ENCODE measurements around the gene WDR62. TPM values are rescaled to one million over a fixed set of nuclear protein-coding genes. Genes with fewer than 3 reads are reported as not detected.
"Not testable (repeated sequence)": the region's sequence is repeated elsewhere in the genome, so short reads cannot be mapped to it uniquely, and the experiment has no call there.

WDR62 gene
- total RNA-seq, 1 donor from 2014 or later: 2.4 TPM

DNA sequence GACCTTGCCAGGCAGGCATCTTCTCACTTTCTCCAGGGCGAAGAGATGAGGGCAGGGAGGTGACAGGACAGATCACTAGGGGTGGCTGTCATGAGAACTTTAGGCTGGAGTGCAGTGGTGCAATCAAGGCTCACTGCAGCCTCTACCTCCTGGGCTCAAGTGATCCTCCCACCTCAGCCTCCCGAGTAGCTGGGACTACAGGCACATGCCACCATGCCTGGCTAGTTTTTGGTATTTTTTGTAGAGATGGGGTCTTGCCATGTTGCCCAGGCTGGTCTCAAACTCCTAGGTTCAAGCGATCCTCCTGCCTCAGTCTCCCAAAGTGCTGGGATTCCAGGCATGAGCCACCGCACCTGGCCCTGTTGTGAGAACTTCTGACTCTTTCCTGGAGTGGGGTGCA is 80.2 kb downstream of the WDR62 start:
- H3K27ac Mint-ChIP-seq (ENCODE audit: unreplicated experiment); H4K20me1 ChIP-seq (ENCODE audit: insufficient read depth, low read length); H3K27me3 ChIP-seq (ENCODE audit: insufficient read depth, low read length); H3K4me3 Mint-ChIP-seq (ENCODE audit: unreplicated experiment); H3K27ac ChIP-seq (ENCODE audit: low read depth, low read length); FAIRE-seq; DNase-seq (ENCODE audit: low read depth); H3K9me3 ChIP-seq (ENCODE audit: insufficient read depth, low read depth, low read length); H3K36me3 ChIP-seq (ENCODE audit: insufficient read depth, low read length); H2AFZ ChIP-seq (ENCODE audit: low read depth, low read length); H3K36me3 Mint-ChIP-seq (ENCODE audit: low read depth, unreplicated experiment); H3K9ac ChIP-seq (ENCODE audit: low read length); H3K4me1 Mint-ChIP-seq (ENCODE audit: low read depth, unreplicated experiment); H3K4me3 ChIP-seq (ENCODE audit: insufficient read depth, low read depth, low read length); H3K4me2 ChIP-seq (ENCODE audit: low read length); H3K9me3 Mint-ChIP-seq (ENCODE audit: unreplicated experiment); H3K79me2 ChIP-seq (ENCODE audit: insufficient read depth, low read length); H3K27me3 Mint-ChIP-seq (ENCODE audit: low read depth, unreplicated experiment): not testable (repeated sequence)
- peaks cover 11% of the 10 kb centered on the region for H3K4me1 ChIP-seq (ENCODE audit: insufficient read depth, low read length)

DNA sequence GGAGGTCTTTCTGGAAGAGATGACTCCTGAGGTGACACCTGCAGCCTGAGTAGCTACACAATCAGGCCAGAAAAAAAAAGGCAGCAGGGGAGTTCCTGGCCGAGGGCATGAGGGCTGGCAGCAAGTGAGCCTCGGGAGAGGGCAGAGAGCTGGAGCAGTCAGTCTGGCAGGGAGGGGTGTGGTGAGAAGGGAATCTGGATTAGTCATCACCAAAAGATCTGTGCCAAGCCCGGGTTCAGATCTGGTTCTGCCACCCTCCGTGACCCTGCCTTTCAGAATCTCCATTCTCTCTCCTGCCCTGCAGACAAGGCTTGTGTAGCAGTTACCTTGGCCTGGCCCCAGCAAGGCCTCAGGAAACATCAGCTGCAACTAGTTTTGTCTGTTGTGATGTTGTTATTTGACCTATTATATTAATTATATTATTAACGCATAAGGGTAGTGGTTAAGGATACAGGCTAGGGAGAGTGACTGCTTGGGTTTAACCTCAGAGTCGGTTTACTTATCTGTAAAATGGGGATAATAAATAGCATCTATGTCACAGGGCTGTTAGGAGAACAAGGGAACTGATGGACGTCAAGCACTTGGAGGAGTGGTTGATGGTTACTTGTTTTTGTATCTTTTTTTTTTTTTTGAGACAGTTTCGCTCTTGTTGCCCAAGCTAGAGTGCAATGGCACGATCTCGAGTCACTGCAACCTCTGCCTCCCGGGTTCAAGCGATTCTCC is 82.4 kb downstream of the WDR62 start:
- Mint-ChIP-seq H3K27me3 (ENCODE audit: low read depth, unreplicated experiment) (peaks cover 2% of the 10 kb centered on the region), H3K4me1 (ENCODE audit: low read depth, unreplicated experiment) (peaks cover 6% of the 10 kb centered on the region), H3K4me3 (ENCODE audit: unreplicated experiment) (peak overlapping the region; percentile 8), H3K27ac (ENCODE audit: unreplicated experiment) (no peak overlapping the region), H3K36me3 (ENCODE audit: low read depth, unreplicated experiment) (peaks cover 9% of the 10 kb centered on the region), H3K9me3 (ENCODE audit: unreplicated experiment) (peaks cover 3% of the 10 kb centered on the region)
- DNase-seq (ENCODE audit: low read depth) (peak; percentile 53), FAIRE-seq (no peak)
- no peak overlapping the region for H2AFZ ChIP-seq (ENCODE audit: low read depth, low read length)
- H3K79me2 ChIP-seq (ENCODE audit: insufficient read depth, low read length): peaks cover 20% of the 10 kb centered on the region
- H3K4me2 ChIP-seq (ENCODE audit: low read length): peak overlapping the region; percentile 26
- H3K27ac ChIP-seq (ENCODE audit: low read depth, low read length): no peak overlapping the region
- no peak overlapping the region for H3K4me3 ChIP-seq (ENCODE audit: insufficient read depth, low read depth, low read length)
- H3K9me3 ChIP-seq (ENCODE audit: insufficient read depth, low read depth, low read length): no peaks in the 10 kb centered on the region
- peaks cover 18% of the 10 kb centered on the region for H3K4me1 ChIP-seq (ENCODE audit: insufficient read depth, low read length)
- no peaks in the 10 kb centered on the region for H3K27me3 ChIP-seq (ENCODE audit: insufficient read depth, low read length)
- H4K20me1 ChIP-seq (ENCODE audit: insufficient read depth, low read length): peaks cover 11% of the 10 kb centered on the region
- no peaks in the 10 kb centered on the region for H3K36me3 ChIP-seq (ENCODE audit: insufficient read depth, low read length)
- TF ChIP-seq, protein P1, sequence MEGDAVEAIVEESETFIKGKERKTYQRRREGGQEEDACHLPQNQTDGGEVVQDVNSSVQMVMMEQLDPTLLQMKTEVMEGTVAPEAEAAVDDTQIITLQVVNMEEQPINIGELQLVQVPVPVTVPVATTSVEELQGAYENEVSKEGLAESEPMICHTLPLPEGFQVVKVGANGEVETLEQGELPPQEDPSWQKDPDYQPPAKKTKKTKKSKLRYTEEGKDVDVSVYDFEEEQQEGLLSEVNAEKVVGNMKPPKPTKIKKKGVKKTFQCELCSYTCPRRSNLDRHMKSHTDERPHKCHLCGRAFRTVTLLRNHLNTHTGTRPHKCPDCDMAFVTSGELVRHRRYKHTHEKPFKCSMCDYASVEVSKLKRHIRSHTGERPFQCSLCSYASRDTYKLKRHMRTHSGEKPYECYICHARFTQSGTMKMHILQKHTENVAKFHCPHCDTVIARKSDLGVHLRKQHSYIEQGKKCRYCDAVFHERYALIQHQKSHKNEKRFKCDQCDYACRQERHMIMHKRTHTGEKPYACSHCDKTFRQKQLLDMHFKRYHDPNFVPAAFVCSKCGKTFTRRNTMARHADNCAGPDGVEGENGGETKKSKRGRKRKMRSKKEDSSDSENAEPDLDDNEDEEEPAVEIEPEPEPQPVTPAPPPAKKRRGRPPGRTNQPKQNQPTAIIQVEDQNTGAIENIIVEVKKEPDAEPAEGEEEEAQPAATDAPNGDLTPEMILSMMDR (IDR thresholded peaks at IDR 0.05; ENCODE audit: insufficient read depth, low read depth, low read length): no peak
- TF ChIP-seq EZH2 (IDR thresholded peaks at IDR 0.05; ENCODE audit: insufficient read depth, low read length): no peak
- no peak overlapping the region for H3K9ac ChIP-seq (ENCODE audit: low read length)

DNA sequence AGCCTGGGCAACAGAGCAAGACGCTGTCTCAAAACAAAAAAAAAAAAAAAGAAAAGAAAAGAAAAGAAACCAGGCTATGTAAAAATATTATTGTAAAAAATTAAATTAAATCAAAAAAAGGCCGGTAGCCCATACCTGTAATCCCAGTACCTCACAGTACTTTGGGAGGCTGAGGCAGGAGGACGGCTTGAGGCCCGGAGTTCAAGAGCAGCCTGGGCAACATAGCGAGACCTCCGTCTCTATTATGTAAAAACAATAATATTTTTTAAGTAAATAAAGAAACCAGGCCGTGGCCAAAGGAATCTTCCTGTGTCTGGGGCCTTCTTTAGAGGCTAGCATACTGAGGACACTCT is 84.4 kb downstream of the WDR62 start:
- peak overlapping the region; percentile 78 for H2AFZ ChIP-seq (ENCODE audit: low read depth, low read length)
- peak overlapping the region; percentile 98 for H3K9ac ChIP-seq (ENCODE audit: low read length)
- H3K4me3 Mint-ChIP-seq (ENCODE audit: unreplicated experiment): peak overlapping the region; percentile 98
- H3K27ac Mint-ChIP-seq (ENCODE audit: unreplicated experiment): peak overlapping the region; percentile 98
- peak overlapping the region; percentile 95 for H3K4me2 ChIP-seq (ENCODE audit: low read length)
- DNase-seq (ENCODE audit: low read depth): no peak
- H4K20me1 ChIP-seq (ENCODE audit: insufficient read depth, low read length): peaks cover 22% of the 10 kb centered on the region
- peaks cover 6% of the 10 kb centered on the region for H3K4me1 Mint-ChIP-seq (ENCODE audit: low read depth, unreplicated experiment)
- peaks cover 15% of the 10 kb centered on the region for H3K4me1 ChIP-seq (ENCODE audit: insufficient read depth, low read length)
- no peaks in the 10 kb centered on the region for H3K9me3 ChIP-seq (ENCODE audit: insufficient read depth, low read depth, low read length)
- TF ChIP-seq, protein P1 (IDR thresholded peaks at IDR 0.05; ENCODE audit: insufficient read depth, low read depth, low read length): no peak
- no peak for TF ChIP-seq EZH2 (IDR thresholded peaks at IDR 0.05; ENCODE audit: insufficient read depth, low read length)
- peak overlapping the region; percentile 97 for H3K27ac ChIP-seq (ENCODE audit: low read depth, low read length)
- peaks cover 13% of the 10 kb centered on the region for H3K36me3 Mint-ChIP-seq (ENCODE audit: low read depth, unreplicated experiment)
- FAIRE-seq: no peak
- no peaks in the 10 kb centered on the region for H3K27me3 ChIP-seq (ENCODE audit: insufficient read depth, low read length)
- peaks cover 3% of the 10 kb centered on the region for H3K9me3 Mint-ChIP-seq (ENCODE audit: unreplicated experiment)
- peaks cover 8% of the 10 kb centered on the region for H3K36me3 ChIP-seq (ENCODE audit: insufficient read depth, low read length)
- H3K4me3 ChIP-seq (ENCODE audit: insufficient read depth, low read depth, low read length): peak overlapping the region; percentile 90
- no peaks in the 10 kb centered on the region for H3K27me3 Mint-ChIP-seq (ENCODE audit: low read depth, unreplicated experiment)
- H3K79me2 ChIP-seq (ENCODE audit: insufficient read depth, low read length): peaks cover 32% of the 10 kb centered on the region
